ENCODE data around the gene MTHFD1L.
"Not testable (repeated sequence)": the region's sequence is repeated elsewhere in the genome, so short reads cannot be mapped to it uniquely, and the experiment has no call there.

MTHFD1L gene

DNA sequence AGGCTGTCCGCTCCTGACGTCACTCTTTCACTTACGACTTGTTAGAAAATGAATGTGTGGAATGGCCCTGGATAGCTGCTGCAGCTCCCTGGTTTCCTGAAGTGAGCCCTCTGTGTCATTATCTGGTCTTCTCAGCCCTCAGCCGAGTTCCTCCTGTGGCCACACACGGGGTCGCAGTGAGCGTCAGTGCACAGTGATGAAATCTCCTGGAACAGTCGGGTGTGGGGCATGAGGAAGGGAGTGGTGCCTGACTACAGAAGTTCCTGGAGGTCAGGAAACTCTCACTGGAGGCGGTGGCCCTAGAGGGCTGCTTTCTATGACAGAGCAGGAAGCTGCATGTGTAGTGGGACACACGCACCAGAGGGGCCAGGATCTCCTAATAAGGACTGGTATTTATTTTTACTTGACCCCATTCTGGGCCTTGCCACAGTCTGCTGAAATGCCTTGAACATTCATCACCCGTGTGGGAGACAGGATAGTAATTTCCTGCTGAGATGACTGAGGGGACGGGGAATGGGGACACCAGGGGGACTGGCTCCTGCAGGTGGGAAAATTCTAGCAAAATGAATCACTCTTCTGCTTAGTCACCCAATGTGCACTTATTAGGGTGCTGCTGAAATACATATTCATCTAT is 175.5 kb downstream of the MTHFD1L start:
- H3K4me3 Mint-ChIP-seq; H3K27ac Mint-ChIP-seq (ENCODE audit: low read depth); H3K9me3 Mint-ChIP-seq; H3K4me1 Mint-ChIP-seq; DNase-seq (ENCODE audit: low spot score in 2 of 2); ATAC-seq (replicated peaks; ENCODE audit: extremely low read depth, poor library complexity, severe bottlenecking); H3K27me3 Mint-ChIP-seq; H3K36me3 Mint-ChIP-seq (ENCODE audit: insufficient read depth): not testable (repeated sequence)

DNA sequence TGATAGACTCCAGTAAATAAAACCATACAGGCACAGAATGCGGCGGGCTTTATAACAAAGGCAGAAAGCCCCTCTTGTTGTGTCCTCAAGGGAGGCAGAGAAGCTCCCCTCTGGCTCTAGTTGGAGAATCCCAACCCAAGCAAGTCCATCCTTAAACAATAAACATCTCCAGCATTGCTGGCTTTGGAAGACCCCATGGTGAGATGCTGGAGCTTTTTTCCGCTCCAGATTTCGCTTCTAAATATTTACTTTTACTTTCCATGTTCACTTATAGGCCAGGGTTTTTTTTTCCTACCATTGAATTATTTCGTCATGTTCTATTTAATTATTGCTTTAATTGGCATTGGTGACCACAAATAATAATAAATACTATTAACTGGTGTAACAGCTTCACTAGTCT is 176.2 kb downstream of the MTHFD1L start:
- no peak for ATAC-seq (replicated peaks; ENCODE audit: extremely low read depth, poor library complexity, severe bottlenecking)
- Mint-ChIP-seq H3K4me3 (no peak overlapping the region), H3K27me3 (no peaks in the 10 kb centered on the region), H3K36me3 (ENCODE audit: insufficient read depth) (peaks cover 8% of the 10 kb centered on the region), H3K27ac (ENCODE audit: low read depth) (no peak overlapping the region), H3K9me3 (no peaks in the 10 kb centered on the region), H3K4me1 (no peaks in the 10 kb centered on the region)
- no peak for DNase-seq (ENCODE audit: low spot score in 2 of 2)

DNA sequence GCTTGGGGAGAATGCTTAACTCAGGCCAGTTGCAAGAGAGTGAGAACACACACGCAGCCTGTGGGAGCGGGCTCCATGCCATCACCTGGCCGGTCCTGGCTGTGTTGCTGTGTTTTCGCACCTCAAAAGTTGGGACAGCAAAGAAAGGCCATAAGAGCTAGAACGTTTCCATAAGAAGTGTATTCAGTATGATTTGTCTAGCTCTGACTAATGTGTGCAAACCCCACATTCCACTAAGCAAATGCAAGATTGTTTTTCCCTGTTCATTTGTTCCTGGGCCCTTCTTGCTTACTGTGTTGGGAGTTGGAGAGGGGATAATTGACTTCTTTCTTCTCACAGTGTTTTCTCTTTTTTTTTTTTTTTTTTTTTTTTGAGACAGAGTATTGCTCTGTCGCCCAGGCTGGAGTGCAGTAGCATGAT is 177.4 kb downstream of the MTHFD1L start:
- not testable (repeated sequence) for H3K9me3 Mint-ChIP-seq; H3K4me3 Mint-ChIP-seq; ATAC-seq (replicated peaks; ENCODE audit: extremely low read depth, poor library complexity, severe bottlenecking); H3K36me3 Mint-ChIP-seq (ENCODE audit: insufficient read depth); DNase-seq (ENCODE audit: low spot score in 2 of 2); H3K27ac Mint-ChIP-seq (ENCODE audit: low read depth); H3K27me3 Mint-ChIP-seq; H3K4me1 Mint-ChIP-seq

DNA sequence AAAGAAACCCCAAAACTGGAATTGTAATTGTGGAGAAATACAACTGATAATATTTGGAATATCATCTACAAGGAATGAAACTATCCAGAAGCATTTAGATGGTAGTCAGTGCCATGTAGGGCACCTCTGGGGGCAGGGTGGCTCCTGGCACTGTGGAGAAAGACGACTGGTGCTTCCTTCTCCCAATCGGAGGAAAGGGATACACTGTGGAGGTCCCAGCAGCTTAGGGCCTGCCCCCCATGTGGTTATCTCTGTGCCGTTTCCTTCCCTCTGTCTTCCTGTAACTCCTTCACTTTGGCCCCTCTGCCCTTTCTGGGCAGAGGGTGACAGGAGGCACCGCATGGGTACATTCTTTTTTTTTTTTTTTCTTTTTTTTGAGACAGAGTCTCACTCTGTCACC is 178.4 kb downstream of the MTHFD1L start:
- Mint-ChIP-seq H3K36me3 (ENCODE audit: insufficient read depth) (peaks cover 4% of the 10 kb centered on the region), H3K9me3 (no peaks in the 10 kb centered on the region), H3K27me3 (no peaks in the 10 kb centered on the region), H3K4me3 (no peak overlapping the region), H3K27ac (ENCODE audit: low read depth) (no peak overlapping the region), H3K4me1 (no peaks in the 10 kb centered on the region)
- ATAC-seq (replicated peaks; ENCODE audit: extremely low read depth, poor library complexity, severe bottlenecking) (no peak), DNase-seq (ENCODE audit: low spot score in 2 of 2) (no peak)

DNA sequence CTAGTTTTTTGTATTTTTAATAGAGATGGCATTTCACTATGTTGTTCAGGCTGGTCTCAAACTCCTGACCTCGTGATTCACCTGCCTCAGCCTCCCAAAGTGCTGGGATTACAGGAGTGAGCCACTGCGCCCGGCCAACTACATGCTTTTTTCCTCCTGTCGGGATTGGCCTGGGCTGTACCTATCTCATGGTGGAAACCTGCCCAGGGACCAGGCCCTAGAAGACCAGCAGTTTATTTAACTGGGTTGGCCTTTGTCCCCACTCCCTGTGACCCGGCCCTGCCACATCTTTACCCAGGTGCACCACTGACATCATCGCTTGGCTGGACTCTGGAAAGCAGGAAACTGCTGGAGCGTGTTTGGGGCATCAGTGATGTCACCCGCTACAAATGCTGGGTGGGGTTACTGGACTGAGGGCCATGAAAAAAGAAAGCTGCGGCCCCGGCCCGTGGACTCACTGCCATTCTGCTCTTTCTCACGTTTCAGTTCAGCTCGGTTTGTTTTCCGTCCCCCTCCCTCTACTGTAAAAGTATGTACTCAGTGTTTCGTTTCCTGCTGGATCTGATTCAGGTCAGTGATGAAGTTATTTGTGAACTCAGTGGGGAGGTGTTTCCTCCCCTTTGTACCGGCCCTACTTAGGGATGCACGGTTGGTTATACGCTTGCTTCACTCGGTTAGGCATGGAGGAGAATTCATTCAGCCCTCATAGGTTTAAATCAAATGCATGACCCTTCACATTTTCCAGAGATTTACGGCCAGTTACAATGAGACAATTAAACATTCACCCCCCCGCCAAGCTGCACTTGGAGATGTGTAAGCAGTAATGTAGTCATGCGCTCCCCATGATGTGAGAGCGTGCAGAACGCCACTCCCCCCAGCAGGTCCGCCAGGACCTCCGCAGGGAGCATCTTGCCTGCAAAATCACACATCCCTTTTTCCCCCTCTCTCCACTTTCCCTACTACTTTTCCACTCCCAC is 179.3 kb downstream of the MTHFD1L start:
- Mint-ChIP-seq H3K4me1 (no peaks in the 10 kb centered on the region), H3K27me3 (no peaks in the 10 kb centered on the region), H3K27ac (ENCODE audit: low read depth) (no peak overlapping the region), H3K4me3 (no peak overlapping the region), H3K36me3 (ENCODE audit: insufficient read depth) (peaks cover 4% of the 10 kb centered on the region), H3K9me3 (no peaks in the 10 kb centered on the region)
- DNase-seq (ENCODE audit: low spot score in 2 of 2) (no peak), ATAC-seq (replicated peaks; ENCODE audit: extremely low read depth, poor library complexity, severe bottlenecking) (no peak)

DNA sequence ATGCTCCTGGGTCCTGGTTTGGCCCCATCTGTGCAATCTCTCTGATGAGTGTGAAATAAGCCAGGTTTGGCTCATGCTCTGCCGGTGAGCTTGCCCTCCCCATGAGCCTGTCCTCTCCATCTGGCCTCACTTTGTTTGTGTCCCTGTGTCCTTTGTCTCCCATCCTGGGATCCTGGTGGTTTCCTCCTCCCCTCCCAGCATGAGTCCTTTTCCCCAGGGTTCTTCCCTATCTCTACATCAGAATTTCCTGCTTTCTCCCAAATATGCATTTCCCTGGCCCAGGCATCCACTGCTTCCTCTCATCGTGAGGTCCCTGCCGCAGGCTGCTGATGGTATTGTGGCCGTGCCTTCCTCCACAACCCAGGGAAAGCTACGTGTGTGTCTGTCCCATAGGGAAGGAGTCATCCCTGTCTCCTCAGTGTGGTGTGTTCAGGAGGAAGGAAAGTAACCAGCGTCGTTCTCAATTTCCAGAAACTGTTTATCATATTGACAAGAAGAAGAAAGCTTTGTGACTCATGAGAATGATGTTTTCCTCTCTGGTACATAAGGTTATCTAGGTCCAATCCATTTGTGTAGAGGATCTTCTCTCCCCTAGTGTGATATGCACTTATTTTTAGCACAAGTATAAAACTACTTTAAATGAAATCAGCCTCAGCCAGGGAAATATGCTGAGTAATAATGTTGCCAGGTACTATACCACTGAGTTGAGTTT is 180.2 kb downstream of the MTHFD1L start:
- not testable (repeated sequence) for ATAC-seq (replicated peaks; ENCODE audit: extremely low read depth, poor library complexity, severe bottlenecking); H3K4me3 Mint-ChIP-seq; H3K4me1 Mint-ChIP-seq; H3K27me3 Mint-ChIP-seq; H3K27ac Mint-ChIP-seq (ENCODE audit: low read depth); H3K9me3 Mint-ChIP-seq; H3K36me3 Mint-ChIP-seq (ENCODE audit: insufficient read depth); DNase-seq (ENCODE audit: low spot score in 2 of 2)

DNA sequence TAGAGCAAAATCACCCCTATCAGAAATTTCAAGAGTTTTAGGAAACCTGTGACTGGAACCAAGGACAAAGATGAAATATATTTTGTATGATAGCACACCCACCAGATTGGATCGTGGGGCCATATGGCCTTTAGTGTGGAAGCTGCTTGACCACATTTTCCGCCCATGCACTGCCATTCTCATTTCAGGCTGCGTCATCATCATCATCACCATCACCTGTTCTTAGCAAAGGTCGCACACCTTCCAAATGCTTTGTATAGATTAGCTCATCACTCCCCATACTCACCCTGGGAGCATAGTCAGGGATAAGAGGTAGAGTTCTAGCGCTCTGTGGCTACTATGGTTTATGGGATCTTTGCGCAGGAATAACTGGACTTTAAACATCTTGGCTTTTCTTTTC is 185.7 kb downstream of the MTHFD1L start:
- H3K4me1 Mint-ChIP-seq = no peaks in the 10 kb centered on the region
- H3K36me3 Mint-ChIP-seq (ENCODE audit: insufficient read depth) = peaks cover 4% of the 10 kb centered on the region
- no peak for ATAC-seq (replicated peaks; ENCODE audit: extremely low read depth, poor library complexity, severe bottlenecking)
- no peak overlapping the region for H3K27ac Mint-ChIP-seq (ENCODE audit: low read depth)
- no peak overlapping the region for H3K4me3 Mint-ChIP-seq
- no peaks in the 10 kb centered on the region for H3K27me3 Mint-ChIP-seq
- no peak for DNase-seq (ENCODE audit: low spot score in 2 of 2)
- H3K9me3 Mint-ChIP-seq = no peaks in the 10 kb centered on the region

DNA sequence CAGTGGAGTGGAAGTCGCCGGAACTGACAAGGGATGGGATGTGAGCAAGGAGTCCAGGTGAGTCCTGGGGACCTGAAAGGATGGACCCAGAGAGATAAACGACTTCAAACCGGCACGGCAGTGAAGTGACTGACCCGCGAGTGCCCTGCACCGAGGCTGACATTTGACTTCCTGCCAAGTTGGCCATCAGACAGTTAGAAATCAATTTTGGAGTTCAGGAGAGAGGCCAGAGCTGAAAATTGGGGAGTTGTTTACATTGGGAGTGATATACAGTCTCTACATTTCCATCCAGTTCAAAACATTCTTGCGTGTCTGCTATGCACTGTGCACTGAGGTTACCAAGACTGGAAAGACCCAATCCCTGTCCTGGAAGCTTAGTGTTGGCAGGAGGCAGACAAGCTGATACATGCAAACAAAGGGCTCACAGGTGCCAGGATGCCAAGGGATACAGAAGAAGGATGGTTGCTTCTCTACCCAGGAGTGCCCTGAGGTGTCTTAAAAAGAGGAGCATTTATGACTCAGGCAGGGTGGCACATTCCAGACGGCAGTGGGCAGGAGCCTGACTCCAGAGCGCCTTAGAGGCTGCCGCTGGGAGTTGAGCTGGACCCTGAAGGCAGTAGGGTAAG is 186.6 kb downstream of the MTHFD1L start:
- Mint-ChIP-seq H3K4me1 (no peaks in the 10 kb centered on the region), H3K36me3 (ENCODE audit: insufficient read depth) (peaks cover 4% of the 10 kb centered on the region), H3K27me3 (no peaks in the 10 kb centered on the region), H3K9me3 (no peaks in the 10 kb centered on the region), H3K4me3 (no peak overlapping the region), H3K27ac (ENCODE audit: low read depth) (no peak overlapping the region)
- DNase-seq (ENCODE audit: low spot score in 2 of 2) = no peak
- no peak for ATAC-seq (replicated peaks; ENCODE audit: extremely low read depth, poor library complexity, severe bottlenecking)

DNA sequence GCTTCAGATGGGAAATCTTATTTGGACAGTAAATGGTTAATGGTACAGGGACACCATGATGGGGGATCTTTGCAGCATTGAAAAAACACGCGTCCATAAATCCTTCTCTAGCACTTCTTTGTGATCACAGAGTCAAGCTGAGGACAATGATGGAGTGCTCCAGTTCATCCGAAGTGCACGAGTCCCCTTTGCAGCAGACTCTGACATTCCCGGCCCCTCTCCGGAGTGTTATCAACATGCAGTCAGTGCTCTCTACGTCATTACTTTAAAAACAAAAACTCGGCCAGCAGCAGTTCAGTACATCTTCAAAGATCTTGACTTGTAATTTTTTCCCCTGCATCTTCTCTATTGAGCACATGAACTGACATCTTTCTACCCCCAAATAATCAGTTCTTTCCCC is 188.8 kb downstream of the MTHFD1L start:
- H3K4me3 Mint-ChIP-seq = no peak overlapping the region
- no peaks in the 10 kb centered on the region for H3K9me3 Mint-ChIP-seq
- ATAC-seq (replicated peaks; ENCODE audit: extremely low read depth, poor library complexity, severe bottlenecking) (no peak), DNase-seq (ENCODE audit: low spot score in 2 of 2) (no peak)
- no peaks in the 10 kb centered on the region for H3K36me3 Mint-ChIP-seq (ENCODE audit: insufficient read depth)
- no peaks in the 10 kb centered on the region for H3K27me3 Mint-ChIP-seq
- no peaks in the 10 kb centered on the region for H3K4me1 Mint-ChIP-seq
- no peak overlapping the region for H3K27ac Mint-ChIP-seq (ENCODE audit: low read depth)

DNA sequence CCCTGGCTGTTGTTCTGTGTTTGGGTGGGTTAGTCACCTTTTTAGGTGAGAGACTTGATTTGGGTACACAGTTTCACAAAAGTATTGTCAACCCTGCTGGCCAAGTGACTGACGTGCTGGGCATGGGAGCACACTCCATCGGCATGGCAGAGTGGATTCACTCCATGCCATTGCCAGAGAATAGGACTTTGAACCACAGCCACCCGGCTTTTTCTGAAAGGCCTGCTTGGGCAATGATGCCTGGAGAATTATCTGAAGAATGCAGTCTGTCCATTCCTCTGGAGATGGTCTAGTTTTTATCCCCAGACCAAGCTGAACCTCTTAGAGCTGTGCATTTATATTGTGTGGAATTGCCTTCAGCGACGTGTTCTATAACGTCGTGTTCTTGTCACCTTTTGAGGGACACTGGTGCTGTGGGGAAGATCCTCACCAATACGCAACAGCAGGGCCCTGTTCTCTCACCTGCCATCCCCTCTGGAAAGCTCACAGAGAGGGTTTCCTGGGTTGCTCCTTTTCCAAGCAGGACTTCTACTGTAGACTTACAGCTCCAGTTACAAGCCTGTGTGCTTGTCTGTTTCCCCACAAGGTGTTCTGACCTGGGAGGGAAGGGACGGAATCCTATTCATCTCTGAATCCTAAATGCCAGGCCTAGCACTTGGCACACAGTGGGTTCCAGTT is 190.9 kb downstream of the MTHFD1L start:
- no peaks in the 10 kb centered on the region for H3K4me1 Mint-ChIP-seq
- H3K27me3 Mint-ChIP-seq = no peaks in the 10 kb centered on the region
- no peak overlapping the region for H3K4me3 Mint-ChIP-seq
- DNase-seq (ENCODE audit: low spot score in 2 of 2) (no peak), ATAC-seq (replicated peaks; ENCODE audit: extremely low read depth, poor library complexity, severe bottlenecking) (no peak)
- H3K27ac Mint-ChIP-seq (ENCODE audit: low read depth) = no peak overlapping the region
- no peaks in the 10 kb centered on the region for H3K9me3 Mint-ChIP-seq
- no peaks in the 10 kb centered on the region for H3K36me3 Mint-ChIP-seq (ENCODE audit: insufficient read depth)

DNA sequence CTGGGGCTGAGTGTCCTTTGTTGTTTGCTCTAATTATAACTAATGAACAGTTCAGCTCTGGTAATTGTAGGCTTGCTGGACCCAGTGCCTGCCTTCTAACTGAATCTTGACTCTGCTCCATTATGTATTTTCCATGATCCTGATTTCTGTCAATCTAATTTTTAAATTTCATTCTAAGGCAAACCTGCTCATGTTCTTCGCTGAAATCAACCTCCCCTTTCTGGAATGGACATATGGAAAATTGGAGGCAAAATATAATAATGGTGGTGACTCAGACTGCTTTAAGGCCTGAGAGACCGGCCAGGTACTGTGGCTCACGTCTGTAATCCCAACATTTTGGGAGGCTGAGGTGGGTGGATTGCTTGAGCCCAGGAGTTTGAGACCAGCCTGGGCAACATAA is 191.6 kb downstream of the MTHFD1L start:
- Mint-ChIP-seq H3K9me3 (no peaks in the 10 kb centered on the region), H3K36me3 (ENCODE audit: insufficient read depth) (no peaks in the 10 kb centered on the region), H3K4me3 (no peak overlapping the region), H3K27me3 (no peaks in the 10 kb centered on the region), H3K4me1 (no peaks in the 10 kb centered on the region), H3K27ac (ENCODE audit: low read depth) (no peak overlapping the region)
- ATAC-seq (replicated peaks; ENCODE audit: extremely low read depth, poor library complexity, severe bottlenecking) (no peak), DNase-seq (ENCODE audit: low spot score in 2 of 2) (no peak)
